Activated CD4-positive, alpha-beta T cell treated with anti-CD3 and anti-CD28 coated beads for 36 hours (primary cell): Measurements from ENCODE around the gene IFT74. TPM values are rescaled to one million over a fixed set of nuclear protein-coding genes. Genes with fewer than 3 reads are reported as not detected.

ENCODE experiments used
- ATAC-seq: fragments of 200-7000 bp; cut with Tn5 transposase; one replicate; pipeline ENCODE4 v1.10.0; 2021; ENCODE audit warnings: mild to moderate bottlenecking, moderate library complexity
- CTCF ChIA-PET: fragments of 350-600 bp; sonication (Branson Sonifier 250); formaldehyde crosslinking; loops from one replicate; lab custom pipeline; 2021; ENCODE audit warnings: antibody characterized with exemption; lab: Charles Lee
- POLR2A ChIA-PET: fragments of 350-600 bp; sonication (Branson Sonifier 250); formaldehyde crosslinking; loops from one replicate; lab custom pipeline; 2021; ENCODE audit warnings: antibody characterized with exemption, inconsistent platforms; lab: Charles Lee
- DNase-seq: peaks from one replicate; pipeline ENCODE4 v3.0.0-alpha.2; 2020
- H3K27ac Mint-ChIP-seq: one replicate; pipeline ENCODE4 v1.8.0; 2021; ENCODE audit warnings: mixed read lengths
- H3K27me3 Mint-ChIP-seq: one replicate; pipeline ENCODE4 v1.8.0; 2021; ENCODE audit warnings: mixed read lengths
- H3K36me3 Mint-ChIP-seq: one replicate; pipeline ENCODE4 v1.8.0; 2021; ENCODE audit warnings: low read depth, mixed read lengths
- H3K4me1 Mint-ChIP-seq: one replicate; pipeline ENCODE4 v1.8.0; 2021; ENCODE audit warnings: mixed read lengths
- H3K4me3 Mint-ChIP-seq: one replicate; pipeline ENCODE4 v1.8.0; 2021; ENCODE audit warnings: mild to moderate bottlenecking, moderate library complexity, mixed read lengths
- H3K9me3 Mint-ChIP-seq: one replicate; pipeline ENCODE4 v1.8.0; 2021; ENCODE audit warnings: low read depth, mixed read lengths
- intact Hi-C, 2 experiments: fragments of 100-400 bp; cut with DNase I in 1 of 2; cut with micrococcal nuclease in 1 of 2; formaldehyde crosslinking; loops; one replicate each; pipeline versions ENCODE4 v1.14.2 to v1.15.1; 2022 to 2024; cut with DNase I, micrococcal nuclease
- total RNA-seq, 2 experiments: library from RNA; stranded (reverse); gene quantifications; one replicate each; pipeline ENCODE4 v1.2.3, GENCODE V29; 2021

Gene IFT74
- total RNA-seq, 2 experiments from 2014 or later = 10.5 to 11.6 TPM

- ATAC-seq = no peak
- H3K27me3 Mint-ChIP-seq = peaks cover 3% of the 10 kb centered on the region
- H3K36me3 Mint-ChIP-seq = no peaks in the 10 kb centered on the region
- ChIA-PET POLR2A (no interaction called here), CTCF (no interaction called here)
- no peak overlapping the region for H3K4me3 Mint-ChIP-seq
- H3K27ac Mint-ChIP-seq = no peak overlapping the region
- no peaks in the 10 kb centered on the region for H3K9me3 Mint-ChIP-seq
- no peaks in the 10 kb centered on the region for H3K4me1 Mint-ChIP-seq
- intact Hi-C loops = no loop called here
- DNase-seq = no peak
Observed at GRCh38 chr9:27109621-27110020, 153.4 kb downstream of the IFT74 start.

- H3K27ac Mint-ChIP-seq = no peak overlapping the region
- POLR2A ChIA-PET = no interaction called here
- no peak overlapping the region for H3K4me3 Mint-ChIP-seq
- no peaks in the 10 kb centered on the region for H3K9me3 Mint-ChIP-seq
- CTCF ChIA-PET = no interaction called here
- H3K36me3 Mint-ChIP-seq = no peaks in the 10 kb centered on the region
- H3K27me3 Mint-ChIP-seq = peaks cover 3% of the 10 kb centered on the region
- no peaks in the 10 kb centered on the region for H3K4me1 Mint-ChIP-seq
- intact Hi-C loops = no loop called here
- DNase-seq (no peak), ATAC-seq (no peak)
Observed at GRCh38 chr9:27110181-27110580, 154.0 kb downstream of the IFT74 start.

GRCh38 chr9:27112235-27112634 is 156.0 kb downstream of the IFT74 start:
- intact Hi-C loops = no loop called here
- CTCF ChIA-PET = no interaction called here
- ATAC-seq = no peak
- POLR2A ChIA-PET = no interaction called here
- Mint-ChIP-seq H3K27me3 (peaks cover 5% of the 10 kb centered on the region), H3K4me3 (no peak overlapping the region), H3K4me1 (no peaks in the 10 kb centered on the region), H3K9me3 (no peaks in the 10 kb centered on the region), H3K36me3 (no peaks in the 10 kb centered on the region), H3K27ac (no peak overlapping the region)
- DNase-seq = no peak

Other genes starting within 250 kb of the IFT74 start
- gene CAAP1, start 63.6 kb upstream of the IFT74 start, total RNA-seq = 10 to 100 TPM; 17.1 to 21.4 TPM
- gene PLAA, start 9.2 kb upstream of the IFT74 start, total RNA-seq = 10 to 100 TPM; 30.9 to 36.5 TPM
- gene LRRC19, start 49.3 kb downstream of the IFT74 start, total RNA-seq = not detected
- not detected for gene TEK, start 152.8 kb downstream of the IFT74 start, total RNA-seq